Caco-2 (cell line): Measurements from ENCODE around the gene DISP3. TPM values are rescaled to one million over a fixed set of nuclear protein-coding genes. Genes with fewer than 3 reads are reported as not detected.

ENCODE experiments used
- BruUV-seq: library from RNA; stranded (reverse); fragments of 400-500 nt; replicated peaks from 2 replicates; lab custom pipeline; 2021; lab: Mats Ljungman, UMichigan
- CTCF ChIA-PET: fragments of 300-600 bp; sonication (Branson Sonifier 250); formaldehyde crosslinking; loops from one replicate; lab custom pipeline; 2022; ENCODE audit warnings: antibody characterized with exemption; lab: Charles Lee
- POLR2A ChIA-PET: fragments of 300-600 bp; sonication (Branson Sonifier 250); formaldehyde crosslinking; loops from one replicate; lab custom pipeline; 2022; ENCODE audit warnings: antibody characterized with exemption; lab: Charles Lee
- DNase-seq, 2 experiments: peaks; one replicate each; pipeline versions ENCODE4 v3.0.0 to v3.0.0-alpha.2; 2020 to 2022
- H3K27me3 ChIP-seq: replicated peaks from 2 replicates; pipeline ENCODE4 v1.6.0; 2011; ENCODE audit warnings: low read length; ENCODE audit not compliant: control insufficient read depth, insufficient read depth
- H3K36me3 ChIP-seq: 2 replicates; pipeline ENCODE4 v1.5.1; 2011; ENCODE audit warnings: low read length; ENCODE audit not compliant: control insufficient read depth, insufficient read depth
- H3K4me1 ChIP-seq: fragments of 250-450 bp; sonication (Bioruptor Pico); 2 replicates; pipeline ENCODE4 v1.5.1; 2020; ENCODE audit warnings: mild to moderate bottlenecking
- H3K4me3 ChIP-seq: 2 replicates; pipeline ENCODE4 v1.5.1; 2011; ENCODE audit warnings: low read depth, mild to moderate bottlenecking, control low read depth, low read length
- H3K9me3 ChIP-seq: fragments of 250-450 bp; sonication (Bioruptor Pico); 2 replicates; pipeline ENCODE4 v1.5.1; 2020; ENCODE audit warnings: mild to moderate bottlenecking, moderate library complexity
- H3K27ac Mint-ChIP-seq: one replicate; pipeline ENCODE4 v1.8.0; 2022; ENCODE audit warnings: mixed read lengths; ENCODE audit not compliant: unreplicated experiment
- H3K27me3 Mint-ChIP-seq: one replicate; pipeline ENCODE4 v1.8.0; 2022; ENCODE audit warnings: mixed read lengths; ENCODE audit not compliant: insufficient read depth, unreplicated experiment
- H3K36me3 Mint-ChIP-seq: one replicate; pipeline ENCODE4 v1.8.0; 2022; ENCODE audit warnings: mild to moderate bottlenecking, mixed read lengths; ENCODE audit not compliant: insufficient read depth, unreplicated experiment
- H3K4me1 Mint-ChIP-seq: one replicate; pipeline ENCODE4 v1.8.0; 2022; ENCODE audit warnings: low read depth, mixed read lengths; ENCODE audit not compliant: unreplicated experiment
- H3K4me3 Mint-ChIP-seq: one replicate; pipeline ENCODE4 v1.8.0; 2022; ENCODE audit warnings: mild to moderate bottlenecking, moderate library complexity, mixed read lengths; ENCODE audit not compliant: unreplicated experiment
- H3K9me3 Mint-ChIP-seq: one replicate; pipeline ENCODE4 v1.8.0; 2022; ENCODE audit warnings: mixed read lengths; ENCODE audit not compliant: unreplicated experiment
- intact Hi-C: fragments of 100-400 bp; cut with micrococcal nuclease; formaldehyde crosslinking; loops from one replicate; pipeline ENCODE4 v1.10.0; 2022; ENCODE audit not compliant: unreplicated experiment
- total RNA-seq: library from RNA; stranded (reverse); gene quantifications from 2 replicates; pipeline ENCODE4 v1.2.3, GENCODE V29; 2022
- TF ChIP-seq, protein P1 (sequence below), 2 experiments: fragments of 200-600 bp in 1 of 2; IDR thresholded peaks; 1 replicate in 1 of 2; 2 replicates in 1 of 2; pipeline versions ENCODE4 v1.5.1 to v1.8.0; 2011 to 2022; ENCODE audit warnings: antibody characterized with exemption in 1 of 2, control low read depth in 1 of 2, inconsistent platforms in 1 of 2, low read depth in 1 of 2, low read length in 1 of 2, mild to moderate bottlenecking in 1 of 2, moderate library complexity in 1 of 2; ENCODE audit not compliant: insufficient read depth in 1 of 2, severe bottlenecking in 1 of 2, unreplicated experiment in 1 of 2

The DISP3 gene
- total RNA-seq, 1 experiment from 2014 or later = 1.1 TPM

DNA sequence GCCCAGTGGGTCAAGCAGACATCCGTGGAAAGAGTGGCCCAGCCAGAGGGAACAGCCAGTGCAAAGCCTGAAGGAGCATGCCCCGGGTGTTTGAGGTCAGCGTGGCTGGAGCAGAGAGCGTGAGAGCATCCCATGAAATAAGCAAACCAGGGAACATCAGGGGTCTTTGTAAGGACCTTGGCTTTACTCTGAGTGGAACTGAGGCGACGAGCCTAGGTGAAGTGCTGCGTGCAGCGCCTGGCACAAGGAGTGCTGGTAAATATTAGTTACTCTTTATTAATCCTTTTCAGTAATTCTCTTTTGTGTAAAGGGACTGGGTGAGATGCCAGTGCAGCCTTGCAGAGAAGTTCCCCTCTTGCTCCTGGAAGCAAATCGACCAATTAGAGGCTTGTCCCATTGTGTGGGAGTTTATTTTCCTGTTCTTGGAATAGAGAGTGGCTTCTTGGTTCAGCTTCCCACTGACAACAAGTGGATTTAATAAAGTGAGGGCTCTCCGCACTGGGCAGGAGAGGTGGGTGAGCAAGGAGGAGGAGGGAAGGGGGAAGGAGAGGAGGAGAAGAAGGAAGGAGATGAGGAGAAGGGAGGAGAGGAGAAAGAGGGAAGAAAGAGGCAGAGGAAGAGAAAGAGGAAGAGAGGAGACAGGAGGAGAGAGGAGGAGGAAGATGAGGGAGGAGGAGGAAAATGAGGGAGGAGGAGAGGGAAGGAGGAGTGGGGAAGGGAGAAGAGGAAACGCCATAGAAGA, 37.6 kb upstream of the DISP3 start:
- no TSS peak for BruUV-seq
- no peaks in the 10 kb centered on the region for H3K4me1 ChIP-seq
- H3K9me3 Mint-ChIP-seq = no peaks in the 10 kb centered on the region
- H3K27ac Mint-ChIP-seq = no peak overlapping the region
- H3K36me3 Mint-ChIP-seq = no peaks in the 10 kb centered on the region
- no peaks in the 10 kb centered on the region for H3K4me1 Mint-ChIP-seq
- no peak overlapping the region for H3K4me3 ChIP-seq
- H3K27me3 Mint-ChIP-seq = peaks cover 37% of the 10 kb centered on the region
- H3K36me3 ChIP-seq = no peaks in the 10 kb centered on the region
- TF ChIP-seq, protein P1, sequence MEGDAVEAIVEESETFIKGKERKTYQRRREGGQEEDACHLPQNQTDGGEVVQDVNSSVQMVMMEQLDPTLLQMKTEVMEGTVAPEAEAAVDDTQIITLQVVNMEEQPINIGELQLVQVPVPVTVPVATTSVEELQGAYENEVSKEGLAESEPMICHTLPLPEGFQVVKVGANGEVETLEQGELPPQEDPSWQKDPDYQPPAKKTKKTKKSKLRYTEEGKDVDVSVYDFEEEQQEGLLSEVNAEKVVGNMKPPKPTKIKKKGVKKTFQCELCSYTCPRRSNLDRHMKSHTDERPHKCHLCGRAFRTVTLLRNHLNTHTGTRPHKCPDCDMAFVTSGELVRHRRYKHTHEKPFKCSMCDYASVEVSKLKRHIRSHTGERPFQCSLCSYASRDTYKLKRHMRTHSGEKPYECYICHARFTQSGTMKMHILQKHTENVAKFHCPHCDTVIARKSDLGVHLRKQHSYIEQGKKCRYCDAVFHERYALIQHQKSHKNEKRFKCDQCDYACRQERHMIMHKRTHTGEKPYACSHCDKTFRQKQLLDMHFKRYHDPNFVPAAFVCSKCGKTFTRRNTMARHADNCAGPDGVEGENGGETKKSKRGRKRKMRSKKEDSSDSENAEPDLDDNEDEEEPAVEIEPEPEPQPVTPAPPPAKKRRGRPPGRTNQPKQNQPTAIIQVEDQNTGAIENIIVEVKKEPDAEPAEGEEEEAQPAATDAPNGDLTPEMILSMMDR (IDR thresholded peaks at IDR 0.05; ENCODE audit: insufficient read depth in 1 of 2, low read depth in 1 of 2, low read length in 1 of 2, severe bottlenecking in 1 of 2, unreplicated experiment in 1 of 2) = no peak
- H3K9me3 ChIP-seq = no peaks in the 10 kb centered on the region
- POLR2A ChIA-PET = no interaction called here
- peaks cover 3% of the 10 kb centered on the region for H3K27me3 ChIP-seq
- intact Hi-C loops = no loop called here
- CTCF ChIA-PET = no interaction called here
- no peak overlapping the region for H3K4me3 Mint-ChIP-seq
- DNase-seq = no peak

- H3K36me3 Mint-ChIP-seq = no peaks in the 10 kb centered on the region
- no peak overlapping the region for H3K27ac Mint-ChIP-seq
- CTCF ChIA-PET = no interaction called here
- no peak overlapping the region for H3K4me3 ChIP-seq
- intact Hi-C loops = no loop called here
- H3K27me3 Mint-ChIP-seq = peaks cover 34% of the 10 kb centered on the region
- no peaks in the 10 kb centered on the region for H3K9me3 Mint-ChIP-seq
- H3K27me3 ChIP-seq = peaks cover 3% of the 10 kb centered on the region
- H3K9me3 ChIP-seq = no peaks in the 10 kb centered on the region
- POLR2A ChIA-PET = no interaction called here
- DNase-seq = no peak
- H3K36me3 ChIP-seq = no peaks in the 10 kb centered on the region
- no peaks in the 10 kb centered on the region for H3K4me1 ChIP-seq
- no peak overlapping the region for H3K4me3 Mint-ChIP-seq
- H3K4me1 Mint-ChIP-seq = no peaks in the 10 kb centered on the region
- TF ChIP-seq, protein P1 (IDR thresholded peaks at IDR 0.05; ENCODE audit: insufficient read depth in 1 of 2, low read depth in 1 of 2, low read length in 1 of 2, severe bottlenecking in 1 of 2, unreplicated experiment in 1 of 2) = no peak
- BruUV-seq = no TSS peak
Observed at GRCh38 chr1:11443043-11443442, 35.9 kb upstream of the DISP3 start.

DNA sequence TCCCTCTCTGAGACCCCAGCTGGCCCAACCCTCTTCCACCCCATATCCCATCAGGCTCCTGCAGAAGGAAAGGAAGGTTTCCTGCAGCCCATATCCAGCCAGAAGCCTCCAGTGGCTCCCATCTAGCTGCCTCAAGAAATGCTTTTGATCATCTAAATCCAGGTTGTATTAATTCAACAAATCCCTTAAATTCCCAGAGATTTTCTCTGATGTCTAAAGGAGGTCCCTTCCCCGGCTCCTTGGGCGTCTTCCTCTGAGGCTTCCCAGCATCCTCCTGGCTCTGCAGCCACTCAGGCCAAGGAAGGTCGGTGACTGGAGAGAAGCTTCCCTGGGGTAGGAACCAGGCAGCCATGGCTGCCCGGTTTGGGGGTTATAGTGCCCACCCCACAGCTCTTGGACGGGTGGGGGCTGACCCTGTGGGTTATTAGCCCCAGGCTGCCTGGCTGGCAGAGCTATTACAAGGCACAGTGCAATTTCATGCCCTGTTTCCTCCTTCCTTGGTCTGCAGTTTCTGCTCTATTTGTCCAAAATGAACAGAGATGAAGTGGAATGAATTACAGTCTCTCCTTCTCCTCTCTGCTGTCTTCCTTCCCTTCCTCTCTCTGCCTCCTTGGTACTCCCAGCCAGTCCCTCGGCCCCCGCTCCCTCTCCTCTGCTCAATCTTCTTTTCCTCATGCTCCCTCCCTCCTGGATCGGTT, 34.8 kb upstream of the DISP3 start:
- intact Hi-C loops = no loop called here
- Mint-ChIP-seq H3K4me1 (no peaks in the 10 kb centered on the region), H3K4me3 (no peak overlapping the region), H3K36me3 (no peaks in the 10 kb centered on the region), H3K27ac (no peak overlapping the region), H3K9me3 (no peaks in the 10 kb centered on the region), H3K27me3 (peaks cover 30% of the 10 kb centered on the region)
- ChIA-PET CTCF (no interaction called here), POLR2A (no interaction called here)
- no peak for DNase-seq
- no peak overlapping the region for H3K4me3 ChIP-seq
- no TSS peak for BruUV-seq
- peaks cover 3% of the 10 kb centered on the region; the same call in 1 of the 2 replicates for H3K27me3 ChIP-seq
- no peaks in the 10 kb centered on the region for H3K9me3 ChIP-seq
- no peaks in the 10 kb centered on the region for H3K4me1 ChIP-seq
- TF ChIP-seq, protein P1 (IDR thresholded peaks at IDR 0.05; ENCODE audit: insufficient read depth in 1 of 2, low read depth in 1 of 2, low read length in 1 of 2, severe bottlenecking in 1 of 2, unreplicated experiment in 1 of 2) = no peak
- H3K36me3 ChIP-seq = no peaks in the 10 kb centered on the region
